Colonic mucosa (tissue), 4 donors: ENCODE measurements around the gene KRTAP9-1. TPM values are rescaled to one million over a fixed set of nuclear protein-coding genes. Genes with fewer than 3 reads are reported as not detected.
"Not testable (repeated sequence)": the region's sequence is repeated elsewhere in the genome, so short reads cannot be mapped to it uniquely, and the experiment has no call there.

ENCODE experiments used
- DNase-seq: peaks from one replicate; pipeline ENCODE4 v3.0.0-alpha.2; 2020
- H3K27ac ChIP-seq: fragments of 200-600 bp; one replicate; pipeline ENCODE4 v1.8.0; 2021
- H3K27me3 ChIP-seq: fragments of 200-600 bp; one replicate; pipeline ENCODE4 v1.8.0; 2021
- H3K36me3 ChIP-seq: fragments of 200-600 bp; one replicate; pipeline ENCODE4 v1.8.0; 2021
- H3K4me1 ChIP-seq: fragments of 200-600 bp; one replicate; pipeline ENCODE4 v1.8.0; 2021; ENCODE audit warnings: mild to moderate bottlenecking
- H3K4me3 ChIP-seq: fragments of 200-600 bp; one replicate; pipeline ENCODE4 v1.8.0; 2021
- H3K9ac ChIP-seq, 2 donors: one replicate each; pipeline ENCODE4 v1.7.0; 2013; ENCODE audit warnings: control low read depth in 2 of 2, low read depth in 2 of 2, low read length in 2 of 2
- H3K9me3 ChIP-seq: fragments of 200-600 bp; one replicate; pipeline ENCODE4 v1.8.0; 2021
- CTCF ChIP-seq: fragments of 200-600 bp; IDR thresholded peaks from one replicate; pipeline ENCODE4 v1.8.0; 2022; ENCODE audit warnings: antibody characterized with exemption, mild to moderate bottlenecking
- intact Hi-C: fragments of 100-400 bp; cut with DNase I; formaldehyde crosslinking; loops from one replicate; pipeline ENCODE4 v1.14.1; 2022
- total RNA-seq, 2 donors: library from RNA; stranded (reverse); fragmentation: NEBNext Ultra II Directional in 1 of 2; extraction: Animal tissue kit (Norgen Biotek cat#: 25700) in 1 of 2; gene quantifications; one replicate each; pipeline ENCODE4 v1.2.1, GENCODE V29; 2021
- donor health status: healthy.
- donor health status: DM: no; HTN: no; CAD: no.
- donor health status: DM: no; HTN: no; CAD: no.

The KRTAP9-1 gene, protein sequence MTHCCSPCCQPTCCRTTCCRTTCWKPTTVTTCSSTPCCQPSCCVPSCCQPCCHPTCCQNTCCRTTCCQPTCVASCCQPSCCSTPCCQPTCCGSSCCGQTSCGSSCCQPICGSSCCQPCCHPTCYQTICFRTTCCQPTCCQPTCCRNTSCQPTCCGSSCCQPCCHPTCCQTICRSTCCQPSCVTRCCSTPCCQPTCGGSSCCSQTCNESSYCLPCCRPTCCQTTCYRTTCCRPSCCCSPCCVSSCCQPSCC
- total RNA-seq = not detected

DNA sequence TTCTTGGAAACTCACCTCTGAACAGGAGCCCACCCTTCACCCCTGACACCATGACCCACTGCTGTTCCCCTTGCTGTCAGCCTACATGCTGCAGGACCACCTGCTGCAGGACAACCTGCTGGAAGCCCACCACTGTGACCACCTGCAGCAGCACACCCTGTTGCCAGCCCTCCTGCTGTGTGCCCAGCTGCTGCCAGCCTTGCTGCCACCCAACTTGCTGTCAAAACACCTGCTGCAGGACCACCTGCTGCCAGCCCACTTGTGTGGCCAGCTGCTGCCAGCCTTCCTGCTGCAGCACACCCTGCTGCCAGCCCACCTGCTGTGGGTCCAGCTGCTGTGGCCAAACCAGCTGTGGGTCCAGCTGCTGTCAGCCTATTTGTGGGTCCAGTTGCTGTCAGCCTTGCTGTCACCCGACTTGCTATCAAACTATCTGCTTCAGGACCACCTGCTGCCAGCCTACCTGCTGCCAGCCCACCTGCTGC lies at the start of gene KRTAP9-1:
Gene KRTAP9-1, plus strand, starts transcription at position 51 of the 482 bp plus-strand sequence. Its CDS starts 0 bp downstream, at position 51.
- H3K36me3 ChIP-seq, intact Hi-C loops, H3K4me3 ChIP-seq, H3K4me1 ChIP-seq, DNase-seq, H3K9me3 ChIP-seq, H3K9ac ChIP-seq, H3K27ac ChIP-seq, H3K27me3 ChIP-seq: not testable (repeated sequence)

GRCh38 chr17:41140360-41141131 lies 49.1 kb upstream of the KRTAP9-1 start, which contains the start of gene KRTAP4-6:
Gene KRTAP4-6 (minus strand): TSS chr17:41140544. CDS start chr17:41140487, 57 bp downstream.
- H3K9me3 ChIP-seq = no peaks in the 10 kb centered on the region
- no peak within 1 kb of the TSS for H3K4me3 ChIP-seq
- H3K27ac ChIP-seq = no peak within 1 kb of the TSS
- intact Hi-C loops = no loop called here
- H3K27me3 ChIP-seq = no peaks in the 10 kb centered on the region
- no peaks in the 10 kb centered on the region for H3K36me3 ChIP-seq
- no peaks in the 10 kb centered on the region for H3K4me1 ChIP-seq
- DNase-seq = no peak
- H3K9ac ChIP-seq = no peak within 1 kb of the TSS
- no peak for TF ChIP-seq CTCF

GRCh38 chr17:41141361-41141760 lies 48.3 kb upstream of the KRTAP9-1 start:
- H3K9ac ChIP-seq = no peak overlapping the region
- H3K27ac ChIP-seq = no peak overlapping the region
- no peak for DNase-seq
- no peak overlapping the region for H3K4me3 ChIP-seq
- intact Hi-C loops = no loop called here
- H3K4me1 ChIP-seq = no peaks in the 10 kb centered on the region
- no peaks in the 10 kb centered on the region for H3K27me3 ChIP-seq
- H3K36me3 ChIP-seq = no peaks in the 10 kb centered on the region
- H3K9me3 ChIP-seq = no peaks in the 10 kb centered on the region
- TF ChIP-seq CTCF = no peak

DNA sequence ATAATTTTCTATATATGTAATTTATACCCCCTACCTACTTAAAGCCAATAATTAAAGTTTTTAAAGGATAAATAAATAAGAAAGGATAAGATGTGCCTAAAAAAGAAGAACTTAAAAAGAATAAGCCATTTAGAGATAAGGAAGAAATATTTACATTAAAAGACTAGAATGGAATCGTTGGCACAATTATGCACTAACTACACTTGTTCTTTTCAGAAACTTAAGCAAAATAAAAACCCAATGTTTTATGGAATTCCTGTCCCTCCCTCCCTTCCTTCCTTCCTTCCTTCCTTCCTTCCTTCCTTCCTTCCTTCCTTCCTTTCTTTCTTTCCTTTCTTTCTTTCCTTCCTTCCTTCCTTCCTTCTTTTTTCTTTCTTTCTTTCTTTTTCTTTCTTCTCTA lies 44.8 kb upstream of the KRTAP9-1 start:
- intact Hi-C loops = no loop called here
- DNase-seq = no peak
- no peak overlapping the region for H3K4me3 ChIP-seq
- TF ChIP-seq CTCF = no peak
- no peak overlapping the region for H3K9ac ChIP-seq
- no peaks in the 10 kb centered on the region for H3K36me3 ChIP-seq
- H3K4me1 ChIP-seq = no peaks in the 10 kb centered on the region
- no peak overlapping the region for H3K27ac ChIP-seq
- H3K9me3 ChIP-seq = no peaks in the 10 kb centered on the region
- no peaks in the 10 kb centered on the region for H3K27me3 ChIP-seq

GRCh38 chr17:41145261-41145660 lies 44.4 kb upstream of the KRTAP9-1 start:
- Histone ChIP-seq H3K27ac (no peak overlapping the region), H3K4me1 (no peaks in the 10 kb centered on the region), H3K4me3 (no peak overlapping the region), H3K9ac (no peak overlapping the region), H3K9me3 (no peaks in the 10 kb centered on the region), H3K27me3 (no peaks in the 10 kb centered on the region), H3K36me3 (no peaks in the 10 kb centered on the region)
- intact Hi-C loops = no loop called here
- no peak for DNase-seq
- TF ChIP-seq CTCF = no peak
